HG03565 (cell line): ENCODE results near the gene RAC2.
A peak's percentile ranks its signal among the peaks of the same experiment; 100 is the strongest.
"Not testable (repeated sequence)": the region's sequence is repeated elsewhere in the genome, so short reads cannot be mapped to it uniquely, and the experiment has no call there.

ENCODE experiments used
- ATAC-seq: cut with Tn5 transposase; IDR thresholded peaks from one replicate; pipeline ENCODE4 v1.9.1; 2021; ENCODE audit warnings: mild to moderate bottlenecking, moderate library complexity; ENCODE audit not compliant: unreplicated experiment

The RAC2 gene

GRCh38 chr22:37256075-37256726 lies 12.1 kb upstream of the RAC2 start:
- no peak for ATAC-seq

DNA sequence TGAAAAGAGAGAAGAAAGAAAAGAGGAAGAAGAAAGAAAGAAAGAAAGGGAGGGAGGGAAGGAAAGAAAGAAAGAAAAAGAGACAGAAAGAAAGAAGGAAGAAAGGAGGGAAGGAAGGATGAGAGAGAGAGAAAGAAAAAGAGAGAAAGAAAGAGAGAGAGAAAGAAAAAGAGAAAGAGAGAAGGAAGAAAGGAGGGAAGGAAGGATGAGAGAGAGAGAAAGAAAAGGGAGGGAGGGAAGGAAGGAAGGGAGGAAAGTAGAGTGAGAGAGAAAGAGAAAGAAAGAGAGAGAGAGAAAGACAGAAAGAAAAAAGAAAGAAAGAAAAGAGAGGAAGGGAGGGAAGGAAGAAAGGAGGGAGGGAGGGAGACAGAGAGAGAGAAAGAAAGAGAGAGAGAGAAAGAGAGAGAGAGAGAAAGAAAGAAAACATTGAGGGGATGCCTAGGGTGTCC lies 11.5 kb upstream of the RAC2 start:
- ATAC-seq: no peak

GRCh38 chr22:37254867-37255233 lies 10.8 kb upstream of the RAC2 start:
- ATAC-seq: no peak

- ATAC-seq: no peak
Measured at GRCh38 chr22:37254209-37254866, 10.3 kb upstream of the RAC2 start.

- no peak for ATAC-seq
Measured at GRCh38 chr22:37253126-37253660, 9.1 kb upstream of the RAC2 start.

- not testable (repeated sequence) for ATAC-seq
Measured at GRCh38 chr22:37251836-37252235, 7.8 kb upstream of the RAC2 start.

- ATAC-seq: no peak
Measured at GRCh38 chr22:37249986-37250385, 5.9 kb upstream of the RAC2 start.

GRCh38 chr22:37248251-37248650 lies 4.2 kb upstream of the RAC2 start:
- no peak for ATAC-seq

DNA sequence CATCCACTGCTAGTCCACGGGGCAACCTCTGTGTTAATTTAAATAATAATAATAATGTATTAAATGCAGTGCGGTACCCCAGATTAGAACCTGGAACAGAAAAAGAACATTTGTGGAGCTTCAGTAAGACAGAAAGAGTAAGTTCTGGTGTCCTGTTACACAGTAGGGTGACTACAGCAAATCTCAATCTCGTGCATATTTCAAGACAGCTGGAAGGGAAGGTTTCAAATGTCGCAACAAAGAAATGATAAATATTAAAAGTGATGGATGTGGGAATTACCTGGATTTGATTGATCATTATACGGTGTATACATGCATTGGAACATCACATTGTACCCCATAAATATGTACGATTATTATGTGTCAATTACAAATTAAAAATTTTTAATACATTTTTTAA lies 1.7 kb upstream of the RAC2 start:
- ATAC-seq: no peak

- ATAC-seq: peak; percentile 32
Measured at GRCh38 chr22:37244922-37245722, 1.1 kb upstream of the RAC2 start.

- no peak for ATAC-seq
Measured at GRCh38 chr22:37243402-37244113, 511 bp downstream of the RAC2 start.

- peak; percentile 48 for ATAC-seq
Measured at GRCh38 chr22:37242395-37242918, 1.6 kb downstream of the RAC2 start.

DNA sequence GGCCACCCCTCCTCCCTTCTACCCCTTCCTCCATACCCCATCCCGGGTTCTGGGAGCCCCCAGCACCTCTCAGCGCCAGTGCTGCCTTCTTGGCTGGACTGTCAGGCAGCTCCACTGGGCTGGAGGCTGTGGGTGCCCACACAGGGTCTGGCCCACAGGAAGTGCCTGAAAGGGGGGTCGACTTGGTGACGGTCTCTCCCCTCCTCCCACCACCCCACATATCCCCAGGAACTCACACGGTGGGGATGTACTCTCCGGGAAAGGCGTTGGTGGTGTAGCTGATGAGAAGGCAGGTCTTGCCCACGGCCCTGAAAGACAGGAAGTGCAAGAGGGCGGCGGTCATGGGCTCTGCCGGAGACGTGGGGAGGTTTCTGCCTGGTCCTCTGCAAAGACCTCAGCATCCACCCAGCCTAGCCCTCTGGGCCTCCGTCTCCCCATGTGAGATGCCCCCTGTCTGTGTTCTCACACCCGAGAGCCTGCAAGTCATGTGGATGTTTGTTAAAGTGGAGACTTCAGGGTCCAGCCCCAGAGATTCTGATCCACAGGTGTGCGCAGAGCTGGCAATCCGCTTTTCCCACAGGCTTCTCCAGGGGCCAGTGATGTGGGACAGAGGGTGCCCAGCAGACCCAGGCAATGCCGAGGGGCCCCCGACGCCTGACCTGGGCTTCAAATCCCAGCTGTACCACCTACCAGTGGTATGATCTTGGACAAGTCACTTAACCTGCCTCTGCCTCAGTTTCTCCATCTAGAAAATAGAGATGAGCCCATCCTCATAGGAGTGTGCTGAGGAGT lies 2.5 kb downstream of the RAC2 start:
- no peak for ATAC-seq

GRCh38 chr22:37240941-37241320 lies 3.1 kb downstream of the RAC2 start:
- ATAC-seq: no peak

DNA sequence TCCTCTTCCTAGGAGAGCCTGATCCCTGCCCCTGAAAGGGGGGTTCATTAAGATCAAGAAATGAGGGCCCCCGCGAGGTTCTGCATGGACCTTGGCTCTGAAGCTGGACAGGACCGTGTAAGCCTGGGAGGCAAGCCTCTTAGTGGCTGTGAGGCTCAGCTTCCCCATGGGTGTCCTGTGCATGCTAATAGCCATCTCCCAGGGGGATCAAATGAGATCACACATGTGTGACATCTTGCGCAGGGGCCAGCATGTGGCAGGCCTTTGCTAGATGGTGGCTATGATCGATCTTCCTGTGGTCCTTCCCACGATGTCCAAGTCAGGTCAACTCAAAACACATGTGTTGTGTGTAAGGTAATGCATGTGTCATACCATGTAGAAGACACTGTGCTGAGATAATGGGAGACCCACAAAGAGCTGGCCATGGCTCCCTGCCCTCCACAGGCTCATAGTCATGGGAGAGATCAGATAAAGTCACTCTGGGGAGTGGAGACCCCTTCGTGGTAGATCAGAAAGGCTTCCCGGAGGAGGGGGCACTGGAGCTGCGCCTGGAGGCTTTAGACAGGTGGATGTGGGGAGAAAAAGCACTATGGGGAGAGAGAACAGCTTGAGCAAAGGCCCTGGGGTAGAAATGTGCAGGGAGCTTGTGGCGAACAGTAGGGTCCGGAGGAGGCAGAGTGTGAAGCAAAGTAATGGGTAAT lies 3.7 kb downstream of the RAC2 start:
- no peak for ATAC-seq

DNA sequence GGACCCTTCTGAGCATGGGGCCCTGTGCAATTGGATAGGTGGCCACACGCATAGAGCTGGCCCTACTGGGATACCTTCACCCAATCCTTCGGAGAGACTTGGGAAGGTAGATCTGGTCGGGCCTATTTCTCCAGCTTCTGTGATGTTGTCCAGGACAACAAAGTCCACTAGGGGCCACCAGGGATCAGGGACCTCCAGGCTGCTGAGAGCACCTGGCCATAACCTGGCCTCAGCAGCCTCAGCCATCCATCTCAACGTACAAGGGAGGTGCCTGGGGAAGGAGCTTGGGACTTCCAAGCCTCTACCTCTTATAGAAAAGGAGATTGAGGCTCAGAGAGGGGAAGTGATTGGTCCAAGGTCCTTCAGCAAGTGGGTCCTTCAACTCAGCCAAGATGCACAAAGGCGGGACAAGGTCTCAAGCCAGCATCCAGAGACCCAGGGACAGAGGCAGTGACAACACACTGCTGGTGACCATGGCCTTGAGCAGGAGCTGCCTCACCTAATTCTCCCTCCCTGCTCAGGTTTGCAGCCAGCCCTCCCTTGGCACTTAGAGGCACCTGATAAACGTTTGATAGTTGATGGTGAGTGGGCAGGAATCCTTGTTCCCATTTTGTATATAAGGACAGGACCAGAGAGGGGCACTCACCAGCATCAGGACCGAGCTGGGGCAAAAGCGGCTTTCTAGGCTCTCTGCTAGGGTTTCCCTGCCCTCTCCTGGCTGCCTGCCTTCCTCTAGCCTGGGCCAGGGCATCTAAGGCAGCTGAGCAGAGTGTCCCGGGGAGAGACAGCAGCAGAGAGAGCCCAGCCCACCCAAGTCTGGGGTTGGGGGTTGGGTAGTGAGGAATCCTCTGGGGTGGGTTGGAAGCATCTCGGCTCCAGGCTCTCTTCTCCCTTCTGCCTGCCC lies 4.5 kb downstream of the RAC2 start:
- no peak for ATAC-seq

DNA sequence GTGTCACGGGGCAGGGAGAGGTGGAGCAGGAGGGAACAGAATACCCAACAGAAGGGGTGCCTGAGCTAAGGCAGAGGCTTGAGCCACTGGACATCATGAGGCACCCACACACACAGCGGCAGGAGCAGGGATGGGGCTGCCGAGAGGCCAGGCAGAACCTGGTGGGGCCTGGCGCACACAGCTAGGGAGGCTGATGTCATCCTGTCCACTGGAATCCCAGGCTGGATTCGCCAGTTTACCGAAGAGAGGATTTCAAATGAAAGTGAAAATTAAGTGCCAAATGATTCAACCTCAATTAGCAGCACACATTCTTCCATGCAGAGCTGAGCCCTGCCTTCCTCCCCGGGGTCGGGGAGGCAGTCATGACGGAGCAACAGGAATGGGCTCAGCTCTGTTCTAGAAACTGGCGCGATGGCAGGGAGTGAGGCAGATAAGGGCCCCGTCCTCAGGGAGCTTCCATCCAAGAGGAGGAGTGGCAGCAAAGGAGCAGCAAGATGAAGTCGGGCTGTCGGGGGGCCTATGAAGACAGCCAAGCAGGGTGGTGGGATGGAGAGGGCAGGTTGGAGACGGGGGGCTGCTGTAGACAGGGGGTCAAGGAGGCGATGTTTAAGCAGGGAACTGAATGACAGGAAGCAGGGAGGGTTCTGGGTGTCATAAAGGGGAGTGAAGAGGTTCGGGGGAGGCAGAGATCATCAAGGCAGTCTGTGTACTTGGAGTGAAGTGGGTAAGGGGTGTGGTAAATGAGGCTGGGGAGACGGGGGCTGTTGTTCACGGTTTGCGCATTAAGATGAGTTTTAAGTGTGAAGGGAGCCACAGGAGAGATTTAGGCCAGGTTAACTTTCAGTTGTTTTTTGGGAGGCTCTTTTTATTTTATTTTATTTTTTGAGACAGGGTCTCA lies 6.4 kb downstream of the RAC2 start:
- no peak for ATAC-seq
